ENCODE measurements around the gene PPARGC1A.
A peak's percentile ranks its signal among the peaks of the same experiment; 100 is the strongest.

Gene PPARGC1A

GRCh38 chr4:23889814-23890341, at the start of gene PPARGC1A:
PPARGC1A (minus strand) TSS chr4:23890047; CDS start chr4:23889957, 90 bp downstream.
- Histone ChIP-seq H3K9ac (ENCODE audit: low read depth in 1 of 2, low read length in 2 of 2) (peak within 1 kb of the TSS; percentile 58 to 63), H3K27ac (ENCODE audit: low read depth, low read length) (peak within 1 kb of the TSS; percentile 59), H3K9me3 (ENCODE audit: control insufficient read depth in 1 of 2, low read length in 2 of 2) (no peaks in the 10 kb centered on the region), H3K27me3 (ENCODE audit: control insufficient read depth in 1 of 2, insufficient read depth in 2 of 2, low read length in 2 of 2) (no peaks in the 10 kb centered on the region), H3K4me3 (ENCODE audit: low read depth in 1 of 2, low read length in 2 of 2) (peak within 1 kb of the TSS; percentile 77 to 88), H3K36me3 (ENCODE audit: control insufficient read depth in 1 of 2, insufficient read depth in 2 of 2, low read length in 2 of 2) (no peaks in the 10 kb centered on the region), H3K4me1 (ENCODE audit: control insufficient read depth in 1 of 2, insufficient read depth in 2 of 2, low read length in 2 of 2) (peaks cover 6 to 18% of the 10 kb centered on the region in 2 donors)

GRCh38 chr4:23938796-23939195, 48.9 kb upstream of the PPARGC1A start:
- H3K4me3 ChIP-seq (ENCODE audit: low read depth in 1 of 2, low read length in 2 of 2): no peak overlapping the region
- no peak overlapping the region for H3K9ac ChIP-seq (ENCODE audit: low read depth in 1 of 2, low read length in 2 of 2)
- H3K27me3 ChIP-seq (ENCODE audit: control insufficient read depth in 1 of 2, insufficient read depth in 2 of 2, low read length in 2 of 2): no peaks in the 10 kb centered on the region
- no peaks in the 10 kb centered on the region for H3K4me1 ChIP-seq (ENCODE audit: control insufficient read depth in 1 of 2, insufficient read depth in 2 of 2, low read length in 2 of 2)
- no peak overlapping the region for H3K27ac ChIP-seq (ENCODE audit: low read depth, low read length)
- H3K36me3 ChIP-seq (ENCODE audit: control insufficient read depth in 1 of 2, insufficient read depth in 2 of 2, low read length in 2 of 2): no peaks in the 10 kb centered on the region
- H3K9me3 ChIP-seq (ENCODE audit: control insufficient read depth in 1 of 2, low read length in 2 of 2): no peaks in the 10 kb centered on the region

GRCh38 chr4:23937173-23937572, 47.3 kb upstream of the PPARGC1A start:
- no peak overlapping the region for H3K4me3 ChIP-seq (ENCODE audit: low read depth in 1 of 2, low read length in 2 of 2)
- H3K9me3 ChIP-seq (ENCODE audit: control insufficient read depth in 1 of 2, low read length in 2 of 2): no peaks in the 10 kb centered on the region
- no peaks in the 10 kb centered on the region for H3K36me3 ChIP-seq (ENCODE audit: control insufficient read depth in 1 of 2, insufficient read depth in 2 of 2, low read length in 2 of 2)
- H3K27ac ChIP-seq (ENCODE audit: low read depth, low read length): no peak overlapping the region
- no peaks in the 10 kb centered on the region for H3K27me3 ChIP-seq (ENCODE audit: control insufficient read depth in 1 of 2, insufficient read depth in 2 of 2, low read length in 2 of 2)
- H3K9ac ChIP-seq (ENCODE audit: low read depth in 1 of 2, low read length in 2 of 2): no peak overlapping the region
- H3K4me1 ChIP-seq (ENCODE audit: control insufficient read depth in 1 of 2, insufficient read depth in 2 of 2, low read length in 2 of 2): no peaks in the 10 kb centered on the region

- peaks cover 0 to 6% of the 10 kb centered on the region in 2 donors for H3K4me1 ChIP-seq (ENCODE audit: control insufficient read depth in 1 of 2, insufficient read depth in 2 of 2, low read length in 2 of 2)
- H3K4me3 ChIP-seq (ENCODE audit: low read depth in 1 of 2, low read length in 2 of 2): no peak overlapping the region
- no peaks in the 10 kb centered on the region for H3K36me3 ChIP-seq (ENCODE audit: control insufficient read depth in 1 of 2, insufficient read depth in 2 of 2, low read length in 2 of 2)
- no peaks in the 10 kb centered on the region for H3K27me3 ChIP-seq (ENCODE audit: control insufficient read depth in 1 of 2, insufficient read depth in 2 of 2, low read length in 2 of 2)
- no peak overlapping the region for H3K27ac ChIP-seq (ENCODE audit: low read depth, low read length)
- H3K9me3 ChIP-seq (ENCODE audit: control insufficient read depth in 1 of 2, low read length in 2 of 2): no peaks in the 10 kb centered on the region
- H3K9ac ChIP-seq (ENCODE audit: low read depth in 1 of 2, low read length in 2 of 2): no peak overlapping the region
These were observed 45.1 kb upstream of the PPARGC1A start for GRCh38 chr4:23934915-23935314.

GRCh38 chr4:23934223-23934622, 44.4 kb upstream of the PPARGC1A start:
- Histone ChIP-seq H3K9ac (ENCODE audit: low read depth in 1 of 2, low read length in 2 of 2) (no peak overlapping the region), H3K9me3 (ENCODE audit: control insufficient read depth in 1 of 2, low read length in 2 of 2) (no peaks in the 10 kb centered on the region), H3K27ac (ENCODE audit: low read depth, low read length) (no peak overlapping the region), H3K27me3 (ENCODE audit: control insufficient read depth in 1 of 2, insufficient read depth in 2 of 2, low read length in 2 of 2) (no peaks in the 10 kb centered on the region), H3K4me1 (ENCODE audit: control insufficient read depth in 1 of 2, insufficient read depth in 2 of 2, low read length in 2 of 2) (peaks cover 0 to 6% of the 10 kb centered on the region in 2 donors), H3K4me3 (ENCODE audit: low read depth in 1 of 2, low read length in 2 of 2) (no peak overlapping the region), H3K36me3 (ENCODE audit: control insufficient read depth in 1 of 2, insufficient read depth in 2 of 2, low read length in 2 of 2) (no peaks in the 10 kb centered on the region)

- no peaks in the 10 kb centered on the region for H3K36me3 ChIP-seq (ENCODE audit: control insufficient read depth in 1 of 2, insufficient read depth in 2 of 2, low read length in 2 of 2)
- no peak overlapping the region for H3K4me3 ChIP-seq (ENCODE audit: low read depth in 1 of 2, low read length in 2 of 2)
- no peak overlapping the region for H3K27ac ChIP-seq (ENCODE audit: low read depth, low read length)
- H3K27me3 ChIP-seq (ENCODE audit: control insufficient read depth in 1 of 2, insufficient read depth in 2 of 2, low read length in 2 of 2): no peaks in the 10 kb centered on the region
- no peaks in the 10 kb centered on the region for H3K9me3 ChIP-seq (ENCODE audit: control insufficient read depth in 1 of 2, low read length in 2 of 2)
- H3K9ac ChIP-seq (ENCODE audit: low read depth in 1 of 2, low read length in 2 of 2): no peak overlapping the region
- peaks cover 0 to 6% of the 10 kb centered on the region in 2 donors for H3K4me1 ChIP-seq (ENCODE audit: control insufficient read depth in 1 of 2, insufficient read depth in 2 of 2, low read length in 2 of 2)
These were observed 43.1 kb upstream of the PPARGC1A start for GRCh38 chr4:23932901-23933308.

- H3K27me3 ChIP-seq (ENCODE audit: control insufficient read depth in 1 of 2, insufficient read depth in 2 of 2, low read length in 2 of 2): no peaks in the 10 kb centered on the region
- H3K9ac ChIP-seq (ENCODE audit: low read depth in 1 of 2, low read length in 2 of 2): no peak overlapping the region
- peaks cover 0 to 6% of the 10 kb centered on the region in 2 donors for H3K4me1 ChIP-seq (ENCODE audit: control insufficient read depth in 1 of 2, insufficient read depth in 2 of 2, low read length in 2 of 2)
- no peak overlapping the region for H3K27ac ChIP-seq (ENCODE audit: low read depth, low read length)
- H3K4me3 ChIP-seq (ENCODE audit: low read depth in 1 of 2, low read length in 2 of 2): no peak overlapping the region
- no peaks in the 10 kb centered on the region for H3K9me3 ChIP-seq (ENCODE audit: control insufficient read depth in 1 of 2, low read length in 2 of 2)
- H3K36me3 ChIP-seq (ENCODE audit: control insufficient read depth in 1 of 2, insufficient read depth in 2 of 2, low read length in 2 of 2): no peaks in the 10 kb centered on the region
These were observed 42.3 kb upstream of the PPARGC1A start for GRCh38 chr4:23932186-23932585.

- H3K4me1 ChIP-seq (ENCODE audit: control insufficient read depth in 1 of 2, insufficient read depth in 2 of 2, low read length in 2 of 2): peaks cover 0 to 6% of the 10 kb centered on the region in 2 donors
- no peaks in the 10 kb centered on the region for H3K27me3 ChIP-seq (ENCODE audit: control insufficient read depth in 1 of 2, insufficient read depth in 2 of 2, low read length in 2 of 2)
- H3K4me3 ChIP-seq (ENCODE audit: low read depth in 1 of 2, low read length in 2 of 2): no peak overlapping the region
- peak overlapping the region; percentile 39 for H3K27ac ChIP-seq (ENCODE audit: low read depth, low read length)
- no peaks in the 10 kb centered on the region for H3K9me3 ChIP-seq (ENCODE audit: control insufficient read depth in 1 of 2, low read length in 2 of 2)
- H3K36me3 ChIP-seq (ENCODE audit: control insufficient read depth in 1 of 2, insufficient read depth in 2 of 2, low read length in 2 of 2): no peaks in the 10 kb centered on the region
- no peak overlapping the region for H3K9ac ChIP-seq (ENCODE audit: low read depth in 1 of 2, low read length in 2 of 2)
These were observed 41.6 kb upstream of the PPARGC1A start for GRCh38 chr4:23931489-23931830.

- Histone ChIP-seq H3K9ac (ENCODE audit: low read depth in 1 of 2, low read length in 2 of 2) (no peak overlapping the region), H3K27ac (ENCODE audit: low read depth, low read length) (peak overlapping the region; percentile 6), H3K4me3 (ENCODE audit: low read depth in 1 of 2, low read length in 2 of 2) (no peak overlapping the region), H3K9me3 (ENCODE audit: control insufficient read depth in 1 of 2, low read length in 2 of 2) (no peaks in the 10 kb centered on the region), H3K27me3 (ENCODE audit: control insufficient read depth in 1 of 2, insufficient read depth in 2 of 2, low read length in 2 of 2) (no peaks in the 10 kb centered on the region), H3K4me1 (ENCODE audit: control insufficient read depth in 1 of 2, insufficient read depth in 2 of 2, low read length in 2 of 2) (peaks cover 0 to 6% of the 10 kb centered on the region in 2 donors), H3K36me3 (ENCODE audit: control insufficient read depth in 1 of 2, insufficient read depth in 2 of 2, low read length in 2 of 2) (no peaks in the 10 kb centered on the region)
These were observed 41.1 kb upstream of the PPARGC1A start for GRCh38 chr4:23930750-23931488.

- Histone ChIP-seq H3K27me3 (ENCODE audit: control insufficient read depth in 1 of 2, insufficient read depth in 2 of 2, low read length in 2 of 2) (no peaks in the 10 kb centered on the region), H3K36me3 (ENCODE audit: control insufficient read depth in 1 of 2, insufficient read depth in 2 of 2, low read length in 2 of 2) (no peaks in the 10 kb centered on the region), H3K27ac (ENCODE audit: low read depth, low read length) (no peak overlapping the region), H3K4me1 (ENCODE audit: control insufficient read depth in 1 of 2, insufficient read depth in 2 of 2, low read length in 2 of 2) (peaks cover 0 to 6% of the 10 kb centered on the region in 2 donors), H3K4me3 (ENCODE audit: low read depth in 1 of 2, low read length in 2 of 2) (no peak overlapping the region), H3K9me3 (ENCODE audit: control insufficient read depth in 1 of 2, low read length in 2 of 2) (no peaks in the 10 kb centered on the region), H3K9ac (ENCODE audit: low read depth in 1 of 2, low read length in 2 of 2) (no peak overlapping the region)
These were observed 39.4 kb upstream of the PPARGC1A start for GRCh38 chr4:23929248-23929647.
